Uterus (tissue), 4 donors: ENCODE results near the gene DRD4. TPM values are rescaled to one million over a fixed set of nuclear protein-coding genes. Genes with fewer than 3 reads are reported as not detected.

Source experiments
- DNase-seq, 2 donors: peaks; one replicate each; pipeline ENCODE4 v3.0.0-alpha.2; 2019 to 2020
- H3K27ac ChIP-seq, 2 donors: fragments of 200-600 bp; sonication (generic); 1 replicate in 1 of 2; 2 replicates in 1 of 2; pipeline ENCODE4 v1.5.1; 2016 to 2018
- H3K27me3 ChIP-seq, 2 donors: fragments of 200-600 bp; sonication (generic); one replicate each; pipeline ENCODE4 v1.5.1; 2018 to 2019; ENCODE audit warnings: control low read depth in 1 of 2
- H3K36me3 ChIP-seq, 2 donors: fragments of 200-600 bp; sonication (generic); one replicate each; pipeline ENCODE4 v1.5.1; 2019; ENCODE audit warnings: control low read depth in 1 of 2
- H3K4me1 ChIP-seq, 2 donors: fragments of 200-600 bp; sonication (generic); one replicate each; pipeline ENCODE4 v1.5.1; 2018 to 2019; ENCODE audit warnings: control low read depth in 1 of 2
- H3K4me3 ChIP-seq, 2 donors: fragments of 200-600 bp; sonication (generic); 1 replicate in 1 of 2; 2 replicates in 1 of 2; pipeline ENCODE4 v1.5.1; 2018 to 2019; ENCODE audit warnings: mild to moderate bottlenecking in 1 of 2
- H3K9me3 ChIP-seq, 2 donors: fragments of 200-600 bp; sonication (generic); one replicate each; pipeline ENCODE4 v1.5.1; 2019; ENCODE audit warnings: control low read depth in 1 of 2
- POLR2A ChIP-seq, 2 donors: fragments of 450-650 bp; IDR thresholded peaks; one replicate each; pipeline ENCODE4 v1.6.1; 2016; ENCODE audit warnings: antibody characterized with exemption in 2 of 2, mild to moderate bottlenecking in 1 of 2, moderate library complexity in 1 of 2
- intact Hi-C: fragments of 100-400 bp; cut with DNase I; formaldehyde crosslinking; loops from one replicate; pipeline ENCODE4 v1.15.1; 2023; ENCODE audit warnings: low total_unique reads
- total RNA-seq, 4 donors: library from RNA; depleted of rRNA in 3 of 4; stranded (reverse); fragments of >200 nt in 3 of 4; gene quantifications; one replicate each; pipeline versions ENCODE4 v1.1.0 to v1.2.4, GENCODE V29; 2014 to 2023
- TF ChIP-seq, protein P1 (sequence below), 4 experiments: fragments of 200-600 bp in 2 of 4; fragments of 450-650 bp in 2 of 4; sonication (generic) in 2 of 4; IDR thresholded peaks; one replicate each; pipeline ENCODE4 v1.5.1; 2016 to 2019; ENCODE audit warnings: antibody characterized with exemption in 4 of 4, mild to moderate bottlenecking in 2 of 4, moderate library complexity in 1 of 4
- donor health status: DM: yes; HTN: yes; CAD: no.

Gene DRD4
- total RNA-seq, 4 donors from 2014 or later: 4.5 TPM; not detected in 3

- H3K4me3 ChIP-seq: no peak overlapping the region
- H3K9me3 ChIP-seq: no peaks in the 10 kb centered on the region
- no peaks in the 10 kb centered on the region for H3K36me3 ChIP-seq
- intact Hi-C loops: no loop called here
- peak overlapping the region; percentile 66 to 85 for H3K27ac ChIP-seq
- DNase-seq: no peak
- H3K27me3 ChIP-seq: no peaks in the 10 kb centered on the region
- TF ChIP-seq, protein P1, sequence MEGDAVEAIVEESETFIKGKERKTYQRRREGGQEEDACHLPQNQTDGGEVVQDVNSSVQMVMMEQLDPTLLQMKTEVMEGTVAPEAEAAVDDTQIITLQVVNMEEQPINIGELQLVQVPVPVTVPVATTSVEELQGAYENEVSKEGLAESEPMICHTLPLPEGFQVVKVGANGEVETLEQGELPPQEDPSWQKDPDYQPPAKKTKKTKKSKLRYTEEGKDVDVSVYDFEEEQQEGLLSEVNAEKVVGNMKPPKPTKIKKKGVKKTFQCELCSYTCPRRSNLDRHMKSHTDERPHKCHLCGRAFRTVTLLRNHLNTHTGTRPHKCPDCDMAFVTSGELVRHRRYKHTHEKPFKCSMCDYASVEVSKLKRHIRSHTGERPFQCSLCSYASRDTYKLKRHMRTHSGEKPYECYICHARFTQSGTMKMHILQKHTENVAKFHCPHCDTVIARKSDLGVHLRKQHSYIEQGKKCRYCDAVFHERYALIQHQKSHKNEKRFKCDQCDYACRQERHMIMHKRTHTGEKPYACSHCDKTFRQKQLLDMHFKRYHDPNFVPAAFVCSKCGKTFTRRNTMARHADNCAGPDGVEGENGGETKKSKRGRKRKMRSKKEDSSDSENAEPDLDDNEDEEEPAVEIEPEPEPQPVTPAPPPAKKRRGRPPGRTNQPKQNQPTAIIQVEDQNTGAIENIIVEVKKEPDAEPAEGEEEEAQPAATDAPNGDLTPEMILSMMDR (IDR thresholded peaks at IDR 0.05): no peak
- TF ChIP-seq POLR2A (IDR thresholded peaks at IDR 0.05): no peak
- peaks cover 0 to 4% of the 10 kb centered on the region in 2 donors for H3K4me1 ChIP-seq
These were observed 31.6 kb upstream of the DRD4 start for GRCh38 chr11:605286-606129.

GRCh38 chr11:606245-606644 is 30.8 kb upstream of the DRD4 start:
- intact Hi-C loops: no loop called here
- Histone ChIP-seq H3K4me3 (no peak overlapping the region), H3K27ac (peak overlapping the region; percentile 66 to 85), H3K9me3 (no peaks in the 10 kb centered on the region), H3K4me1 (peaks cover 0 to 4% of the 10 kb centered on the region in 2 donors), H3K36me3 (no peaks in the 10 kb centered on the region), H3K27me3 (no peaks in the 10 kb centered on the region)
- TF ChIP-seq, protein P1 (IDR thresholded peaks at IDR 0.05): no peak
- TF ChIP-seq POLR2A (IDR thresholded peaks at IDR 0.05): no peak
- DNase-seq: peak; percentile 91

GRCh38 chr11:607020-607780 is 29.9 kb upstream of the DRD4 start:
- no peak for DNase-seq
- H3K27me3 ChIP-seq: no peaks in the 10 kb centered on the region
- intact Hi-C loops: no loop called here
- no peaks in the 10 kb centered on the region for H3K9me3 ChIP-seq
- no peak overlapping the region for H3K4me3 ChIP-seq
- no peaks in the 10 kb centered on the region for H3K36me3 ChIP-seq
- no peak for TF ChIP-seq POLR2A (IDR thresholded peaks at IDR 0.05)
- TF ChIP-seq, protein P1 (IDR thresholded peaks at IDR 0.05): no peak
- H3K27ac ChIP-seq: peak overlapping the region; percentile 66 to 85
- H3K4me1 ChIP-seq: peaks cover 0 to 4% of the 10 kb centered on the region in 2 donors

- Histone ChIP-seq H3K27ac (no peak overlapping the region), H3K27me3 (no peaks in the 10 kb centered on the region), H3K4me1 (peaks cover 0 to 4% of the 10 kb centered on the region in 2 donors), H3K4me3 (no peak overlapping the region), H3K9me3 (no peaks in the 10 kb centered on the region), H3K36me3 (no peaks in the 10 kb centered on the region)
- no peak for DNase-seq
- TF ChIP-seq POLR2A (IDR thresholded peaks at IDR 0.05): no peak
- TF ChIP-seq, protein P1 (IDR thresholded peaks at IDR 0.05): no peak
- intact Hi-C loops: no loop called here
These were observed 29.0 kb upstream of the DRD4 start for GRCh38 chr11:607971-608659.
